Subcutaneous adipose tissue (tissue), 4 donors: ENCODE data around the gene COX5A. TPM values are rescaled to one million over a fixed set of nuclear protein-coding genes. Genes with fewer than 3 reads are reported as not detected.

Source experiments
- total RNA-seq, 4 donors: library from RNA; depleted of rRNA; stranded (reverse); fragments of >200 nt; gene quantifications; one replicate each; pipeline ENCODE4 v1.1.0, GENCODE V29; 2016
- TF ChIP-seq, protein P1 (sequence below): fragments of 450-650 bp; IDR thresholded peaks from one replicate; pipeline ENCODE4 v1.5.1; 2016; ENCODE audit warnings: low read depth, mild to moderate bottlenecking, control low read depth, antibody characterized with exemption, moderate library complexity

COX5A gene
- total RNA-seq, 4 donors from 2014 or later: 72.4 to 108 (median 97.1) TPM

DNA sequence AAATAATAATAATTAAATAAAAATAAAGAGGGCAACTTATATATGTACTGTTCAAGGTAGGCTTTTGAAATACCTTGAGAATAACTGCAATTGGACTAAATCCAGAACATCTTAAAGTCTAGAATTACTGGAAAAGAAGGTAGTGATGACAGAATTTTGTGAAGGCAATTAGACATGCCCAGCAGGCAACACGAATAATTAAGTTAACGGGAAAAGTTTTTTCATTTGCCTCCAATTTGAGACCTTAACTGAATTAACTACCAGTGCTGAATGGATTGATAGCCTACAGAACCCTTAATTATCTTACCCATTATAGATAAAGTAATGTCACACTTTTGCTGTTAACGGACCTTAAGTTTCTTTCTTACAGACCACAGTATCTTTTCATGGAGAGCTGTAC, 13.3 kb downstream of the COX5A start:
- TF ChIP-seq, protein P1, sequence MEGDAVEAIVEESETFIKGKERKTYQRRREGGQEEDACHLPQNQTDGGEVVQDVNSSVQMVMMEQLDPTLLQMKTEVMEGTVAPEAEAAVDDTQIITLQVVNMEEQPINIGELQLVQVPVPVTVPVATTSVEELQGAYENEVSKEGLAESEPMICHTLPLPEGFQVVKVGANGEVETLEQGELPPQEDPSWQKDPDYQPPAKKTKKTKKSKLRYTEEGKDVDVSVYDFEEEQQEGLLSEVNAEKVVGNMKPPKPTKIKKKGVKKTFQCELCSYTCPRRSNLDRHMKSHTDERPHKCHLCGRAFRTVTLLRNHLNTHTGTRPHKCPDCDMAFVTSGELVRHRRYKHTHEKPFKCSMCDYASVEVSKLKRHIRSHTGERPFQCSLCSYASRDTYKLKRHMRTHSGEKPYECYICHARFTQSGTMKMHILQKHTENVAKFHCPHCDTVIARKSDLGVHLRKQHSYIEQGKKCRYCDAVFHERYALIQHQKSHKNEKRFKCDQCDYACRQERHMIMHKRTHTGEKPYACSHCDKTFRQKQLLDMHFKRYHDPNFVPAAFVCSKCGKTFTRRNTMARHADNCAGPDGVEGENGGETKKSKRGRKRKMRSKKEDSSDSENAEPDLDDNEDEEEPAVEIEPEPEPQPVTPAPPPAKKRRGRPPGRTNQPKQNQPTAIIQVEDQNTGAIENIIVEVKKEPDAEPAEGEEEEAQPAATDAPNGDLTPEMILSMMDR: no peak

DNA sequence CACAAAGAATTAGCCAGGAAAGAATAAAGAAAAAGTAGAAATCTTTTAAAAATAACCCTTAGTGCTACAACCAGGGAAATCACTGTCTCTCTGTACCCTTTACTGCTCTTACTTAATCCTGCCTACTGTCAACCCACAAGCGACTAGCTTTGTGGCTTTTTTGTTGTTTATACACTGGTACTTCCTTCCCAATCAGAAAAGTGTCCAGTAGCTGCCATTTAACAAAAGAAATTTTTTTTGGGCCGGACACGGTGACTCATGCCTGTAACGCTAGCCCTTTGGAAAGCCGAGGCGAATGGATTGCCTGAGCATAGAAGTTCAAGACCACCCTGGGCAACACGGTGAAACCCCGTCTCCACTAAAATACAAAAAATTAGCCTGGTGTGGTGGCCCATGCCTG, 17.4 kb downstream of the COX5A start:
- TF ChIP-seq, protein P1: no peak

DNA sequence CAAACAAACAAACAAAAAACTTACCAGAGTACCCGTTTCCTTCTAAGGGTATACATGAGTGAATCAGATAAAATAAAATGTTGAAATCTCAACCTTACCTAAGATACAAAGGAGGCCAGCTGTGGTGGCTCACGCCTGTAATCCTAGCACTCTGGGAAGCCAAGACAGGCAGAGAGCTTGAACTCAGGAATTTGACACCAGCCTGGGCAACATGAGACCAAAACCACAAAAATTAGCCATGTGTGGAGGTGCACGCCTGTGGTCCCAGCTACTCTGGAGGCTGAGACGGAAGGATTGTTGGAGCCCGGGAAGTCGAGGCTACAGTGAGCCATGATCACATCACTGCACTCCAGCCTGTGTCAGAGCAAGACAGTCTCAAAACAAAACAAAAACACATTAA, 20.2 kb downstream of the COX5A start:
- TF ChIP-seq, protein P1: no peak

DNA sequence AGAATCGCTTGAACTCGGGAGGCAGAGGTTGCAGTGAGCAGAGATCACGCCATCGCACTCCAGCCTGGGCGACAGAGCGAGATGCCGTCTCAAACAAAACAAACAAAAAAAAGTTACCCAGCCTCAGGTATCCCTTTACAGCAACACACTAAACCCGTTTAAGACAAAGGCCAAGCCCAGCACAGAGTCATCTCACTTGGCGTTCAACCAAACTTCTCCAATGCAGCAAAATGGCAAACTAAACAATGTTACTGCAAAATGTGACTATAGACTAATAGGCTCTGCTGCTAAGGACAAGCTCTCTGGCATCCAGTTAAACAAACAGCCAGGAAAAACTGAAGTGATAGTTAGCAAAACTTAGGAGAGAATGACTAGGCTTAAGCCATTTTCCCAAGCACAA, 24.8 kb downstream of the COX5A start:
- TF ChIP-seq, protein P1: no peak

DNA sequence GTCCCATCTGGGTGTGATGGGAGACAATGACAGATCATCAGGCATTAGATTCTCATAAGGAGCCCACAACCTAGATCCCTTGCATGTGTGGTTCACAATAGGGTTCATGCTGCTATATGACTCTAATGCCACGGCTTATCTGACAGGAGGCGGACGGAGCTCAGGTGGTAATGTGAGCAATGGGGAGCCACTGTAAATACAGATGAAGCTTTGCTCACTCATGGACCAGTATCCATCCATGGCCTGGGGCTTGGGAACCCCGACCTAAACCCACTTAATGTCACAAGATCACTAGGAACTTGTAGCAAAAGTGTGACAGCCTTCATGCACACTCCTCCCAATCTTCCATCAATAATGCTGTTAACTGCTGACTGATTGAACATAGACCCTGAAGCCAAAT, 29.2 kb downstream of the COX5A start:
- TF ChIP-seq, protein P1: no peak

DNA sequence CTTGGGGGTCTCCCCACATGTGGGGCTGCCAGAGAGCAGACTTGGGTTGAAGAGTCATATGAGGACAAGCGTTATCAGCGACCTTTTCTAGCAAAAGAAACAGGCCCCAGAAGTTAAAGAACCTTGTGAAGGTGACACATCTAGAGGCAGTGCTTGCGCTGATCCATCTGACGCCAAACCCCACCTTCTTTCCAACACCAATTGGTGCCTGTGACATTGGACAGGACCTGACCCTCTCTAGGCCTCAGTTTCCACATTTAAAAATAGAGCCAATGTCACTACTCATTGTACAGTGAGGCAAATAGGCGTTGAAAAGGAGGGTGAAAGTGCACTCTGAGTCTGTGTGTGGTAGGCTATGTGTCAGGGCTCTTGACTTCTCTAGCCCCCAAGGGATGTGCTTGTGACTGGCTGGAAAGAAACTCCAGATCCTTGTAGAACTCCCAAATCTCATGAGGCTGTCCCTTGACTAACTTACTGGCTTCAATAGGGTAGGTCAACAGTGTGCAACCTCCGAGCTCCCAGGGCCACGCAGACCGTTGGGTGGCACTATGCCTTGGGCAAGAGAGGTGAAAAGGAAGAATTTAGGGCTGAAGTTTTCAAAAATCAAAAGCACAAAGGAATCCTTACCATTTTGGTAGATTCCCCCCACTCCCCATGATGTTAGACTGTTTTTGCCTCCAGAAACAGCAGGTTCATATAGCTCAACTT, 30.6 kb downstream of the COX5A start:
- TF ChIP-seq, protein P1: no peak

DNA sequence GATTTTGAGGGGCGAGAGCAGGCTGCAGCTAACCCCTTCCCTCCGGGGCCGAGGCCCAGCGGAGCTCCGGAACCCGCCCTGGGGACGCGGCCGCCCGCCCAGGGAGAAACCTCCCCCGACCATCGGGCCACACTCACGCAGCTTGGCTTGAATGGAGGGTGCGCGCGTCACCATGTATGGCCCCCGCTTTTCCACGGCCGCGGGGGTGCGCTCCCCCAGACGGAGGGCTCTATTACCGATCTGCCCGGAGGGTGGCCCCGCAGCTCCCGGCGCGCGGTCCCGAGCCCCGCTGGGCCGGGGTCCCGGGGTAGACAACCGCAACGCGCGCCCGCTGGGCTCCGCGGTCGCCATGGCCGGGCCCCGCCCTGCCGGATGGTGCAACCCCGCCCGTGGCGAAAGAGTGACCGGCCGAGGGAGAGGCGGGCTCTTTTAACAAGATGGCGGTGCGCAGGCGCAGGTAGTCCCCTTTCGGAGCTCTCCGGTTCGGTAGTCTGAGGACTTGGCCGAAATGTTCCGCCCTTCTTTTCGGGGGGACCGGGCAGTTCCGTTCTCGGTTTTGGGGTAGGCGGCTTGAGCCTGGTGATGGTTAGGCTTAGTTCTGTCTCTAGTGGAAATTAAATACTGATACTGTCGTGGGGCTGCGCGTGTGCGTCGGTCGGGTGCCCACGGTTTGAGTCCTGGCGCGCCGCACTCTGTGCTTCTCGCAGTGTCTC, 31.3 kb downstream of the COX5A start, which contains the start of gene FAM219B:
Gene FAM219B (minus strand): TSS at position 402 of the 713 bp plus-strand sequence. CDS start 51 bp downstream, at position 351.
- TF ChIP-seq, protein P1: no peak
